Activated CD4-positive, alpha-beta memory T cell treated with anti-CD3 and anti-CD28 coated beads, Interleukin-2, amount 10 ng/mL, durations not matched to agents 7 days and 5 days (primary cell): ENCODE results near the gene TIGD2. TPM values are rescaled to one million over a fixed set of nuclear protein-coding genes. Genes with fewer than 3 reads are reported as not detected.

Experiments
- CTCF ChIA-PET: fragments of 350-600 bp; sonication (Branson Sonifier 250); formaldehyde crosslinking; loops from one replicate; lab custom pipeline; 2021; ENCODE audit warnings: antibody characterized with exemption, inconsistent platforms; lab: Charles Lee
- POLR2A ChIA-PET: fragments of 350-600 bp; sonication (Branson Sonifier 250); formaldehyde crosslinking; loops from one replicate; lab custom pipeline; 2021; ENCODE audit warnings: antibody characterized with exemption; lab: Charles Lee
- DNase-seq: peaks from one replicate; pipeline ENCODE4 v3.0.0-alpha.2; 2020
- H3K27ac Mint-ChIP-seq: one replicate; pipeline ENCODE4 v1.8.0; 2021; ENCODE audit warnings: mild to moderate bottlenecking, mixed read lengths
- H3K27me3 Mint-ChIP-seq: one replicate; pipeline ENCODE4 v1.8.0; 2021; ENCODE audit warnings: mixed read lengths
- H3K36me3 Mint-ChIP-seq: one replicate; pipeline ENCODE4 v1.8.0; 2021; ENCODE audit warnings: low read depth, mixed read lengths
- H3K4me1 Mint-ChIP-seq: one replicate; pipeline ENCODE4 v1.8.0; 2021; ENCODE audit warnings: mixed read lengths
- H3K4me3 Mint-ChIP-seq: one replicate; pipeline ENCODE4 v1.8.0; 2021; ENCODE audit warnings: mild to moderate bottlenecking, mixed read lengths
- H3K9me3 Mint-ChIP-seq: one replicate; pipeline ENCODE4 v1.8.0; 2021; ENCODE audit warnings: mixed read lengths
- total RNA-seq, 2 experiments: library from RNA; stranded (reverse); gene quantifications; one replicate each; pipeline ENCODE4 v1.2.3, GENCODE V29; 2021

The TIGD2 gene
- total RNA-seq, 2 experiments from 2014 or later: 3.9 to 4.7 TPM

DNA sequence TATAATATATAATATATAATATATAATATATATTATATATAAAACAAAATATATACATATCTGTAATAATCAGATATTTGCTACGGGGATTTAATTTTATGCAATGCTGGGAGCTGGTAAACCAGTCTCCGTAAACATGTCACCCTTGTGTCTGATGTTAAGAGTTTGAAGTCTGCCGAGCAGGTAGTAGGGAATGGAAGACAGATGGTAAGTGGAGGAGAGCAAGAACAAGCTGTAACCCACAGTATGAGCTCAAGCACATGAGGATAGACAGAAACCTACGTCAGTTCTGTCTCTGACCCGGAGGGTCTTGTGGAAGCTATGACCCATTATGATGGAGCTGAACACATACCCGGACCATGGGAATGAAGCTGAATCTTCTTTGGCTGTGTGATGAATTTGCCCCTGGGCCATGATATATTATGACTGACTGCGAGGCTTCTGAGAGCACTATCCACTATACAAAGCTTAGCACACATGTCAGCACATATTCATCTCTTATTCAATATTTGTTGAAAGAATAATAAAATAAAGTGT lies 46.2 kb downstream of the TIGD2 start:
- no peaks in the 10 kb centered on the region for H3K9me3 Mint-ChIP-seq
- CTCF ChIA-PET: no interaction called here

DNA sequence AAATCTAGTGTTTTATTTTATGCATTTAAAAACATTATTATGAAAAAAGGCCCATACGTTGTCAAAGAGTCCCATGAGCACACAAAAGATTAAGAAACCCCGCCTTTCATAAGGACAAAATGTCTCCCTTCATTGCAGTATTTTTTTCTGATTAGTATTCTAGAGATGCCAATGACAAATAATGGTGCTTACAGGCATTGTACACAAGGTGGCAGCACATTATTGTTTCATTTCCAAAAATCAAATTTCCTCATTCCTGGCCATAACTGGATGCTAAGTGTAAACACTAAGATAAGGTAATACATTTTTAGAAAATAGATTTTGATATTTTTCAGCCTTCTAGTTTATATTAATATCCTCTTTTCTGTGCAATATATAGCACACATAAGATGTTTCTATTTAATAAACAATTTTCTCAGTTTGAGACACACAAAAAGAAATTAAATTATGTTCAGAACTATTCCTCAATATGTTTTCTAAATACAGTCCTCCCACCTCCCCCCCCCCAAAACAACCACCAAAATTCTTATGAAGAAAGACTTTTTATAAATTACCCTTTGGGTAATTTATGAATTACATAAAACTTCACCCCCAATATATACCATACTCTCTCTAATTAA lies 47.7 kb downstream of the TIGD2 start:
- Mint-ChIP-seq H3K27ac (no peak overlapping the region), H3K4me1 (no peaks in the 10 kb centered on the region), H3K36me3 (no peaks in the 10 kb centered on the region), H3K27me3 (peaks cover 1% of the 10 kb centered on the region), H3K4me3 (no peak overlapping the region), H3K9me3 (no peaks in the 10 kb centered on the region)
- ChIA-PET CTCF (interaction anchor here (0.6 to 0.7 kb wide), 3 partner anchors 25 to 321 kb away, joined by 3 to 5 read pairs (median 3); no protein-coding TSS in a partner anchor), POLR2A (no interaction called here)
- no peak for DNase-seq

More for the DNA sequence above, 46.2 kb downstream of the TIGD2 start:
- Mint-ChIP-seq H3K4me1 (no peaks in the 10 kb centered on the region), H3K27me3 (peaks cover 4% of the 10 kb centered on the region), H3K27ac (no peak overlapping the region), H3K4me3 (no peak overlapping the region), H3K36me3 (no peaks in the 10 kb centered on the region)
- POLR2A ChIA-PET: no interaction called here
- DNase-seq: no peak

DNA sequence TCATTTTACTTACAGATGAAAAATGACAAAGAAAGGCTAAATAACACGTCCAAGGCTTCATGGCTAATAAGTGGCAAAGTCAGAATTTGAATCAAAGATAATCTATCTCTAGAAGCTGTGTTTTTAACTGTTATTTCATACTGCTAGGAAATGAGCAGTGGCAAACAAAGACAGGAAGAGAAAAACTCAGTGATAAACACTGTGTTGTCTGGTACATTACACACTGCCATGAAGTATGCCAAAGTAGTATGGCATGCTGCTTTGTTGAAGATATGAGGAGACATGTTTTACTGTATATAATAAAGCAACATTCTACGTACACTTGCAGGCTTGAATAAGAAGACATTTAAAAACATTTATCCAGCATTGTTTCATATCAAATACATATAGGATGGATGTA lies 49.5 kb downstream of the TIGD2 start:
- POLR2A ChIA-PET: no interaction called here
- Mint-ChIP-seq H3K36me3 (no peaks in the 10 kb centered on the region), H3K27ac (no peak overlapping the region), H3K9me3 (no peaks in the 10 kb centered on the region), H3K4me1 (no peaks in the 10 kb centered on the region), H3K27me3 (peaks cover 2% of the 10 kb centered on the region), H3K4me3 (no peak overlapping the region)
- DNase-seq: no peak
- CTCF ChIA-PET: interaction anchor here (1.1 kb wide), 1 partner anchor 66 kb away, joined by 3 read pairs; no protein-coding TSS in a partner anchor

DNA sequence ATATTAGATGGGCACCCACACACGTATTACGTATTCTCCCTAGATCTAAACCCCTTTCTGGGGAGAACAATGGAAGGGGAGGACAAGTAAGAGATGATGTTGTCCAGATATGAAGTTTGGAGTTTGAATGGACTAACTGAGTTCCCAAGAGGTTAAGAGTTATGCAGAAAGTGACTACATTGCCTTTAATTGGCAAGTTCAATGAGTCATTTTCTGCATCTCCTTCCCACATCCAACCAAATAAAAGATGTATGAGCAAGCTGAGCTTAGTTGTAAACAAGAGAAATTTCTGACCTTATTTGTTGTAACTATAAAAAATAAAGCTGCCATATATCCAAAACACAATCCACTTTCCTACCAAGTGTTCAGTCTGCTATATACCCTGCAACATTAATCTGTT lies 50.5 kb downstream of the TIGD2 start:
- Mint-ChIP-seq H3K27me3 (peaks cover 8% of the 10 kb centered on the region), H3K4me3 (no peak overlapping the region), H3K27ac (no peak overlapping the region), H3K4me1 (no peaks in the 10 kb centered on the region), H3K9me3 (no peaks in the 10 kb centered on the region), H3K36me3 (no peaks in the 10 kb centered on the region)
- ChIA-PET POLR2A (no interaction called here), CTCF (interaction anchor here (0.6 kb wide), 1 partner anchor 9 kb away, joined by 3 read pairs; no protein-coding TSS in a partner anchor)
- no peak for DNase-seq

DNA sequence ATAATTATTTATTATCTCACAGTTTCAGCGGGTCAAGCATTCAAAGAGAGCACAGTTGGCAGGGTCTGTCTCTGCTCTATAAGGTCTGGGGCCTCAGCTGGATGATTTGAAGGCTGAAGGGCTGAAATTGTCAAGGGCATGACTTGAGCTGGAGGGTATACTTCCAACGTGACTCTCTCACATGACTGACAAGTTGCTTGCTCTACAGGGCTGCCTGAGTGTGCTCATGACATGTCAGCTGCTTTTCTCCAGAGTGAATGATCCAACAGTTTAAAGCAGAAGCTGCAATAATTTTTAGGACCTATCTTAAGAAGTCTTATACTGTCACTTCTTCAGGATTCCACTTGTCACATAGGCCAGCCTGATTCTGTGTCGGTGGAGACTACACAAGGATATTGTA lies 51.2 kb downstream of the TIGD2 start:
- H3K4me1 Mint-ChIP-seq: no peaks in the 10 kb centered on the region
- no peaks in the 10 kb centered on the region for H3K36me3 Mint-ChIP-seq
- CTCF ChIA-PET: interaction anchor here (0.6 to 1.9 kb wide), 2 partner anchors 10 to 272 kb away, joined by 3 to 6 read pairs; no protein-coding TSS in a partner anchor

DNA sequence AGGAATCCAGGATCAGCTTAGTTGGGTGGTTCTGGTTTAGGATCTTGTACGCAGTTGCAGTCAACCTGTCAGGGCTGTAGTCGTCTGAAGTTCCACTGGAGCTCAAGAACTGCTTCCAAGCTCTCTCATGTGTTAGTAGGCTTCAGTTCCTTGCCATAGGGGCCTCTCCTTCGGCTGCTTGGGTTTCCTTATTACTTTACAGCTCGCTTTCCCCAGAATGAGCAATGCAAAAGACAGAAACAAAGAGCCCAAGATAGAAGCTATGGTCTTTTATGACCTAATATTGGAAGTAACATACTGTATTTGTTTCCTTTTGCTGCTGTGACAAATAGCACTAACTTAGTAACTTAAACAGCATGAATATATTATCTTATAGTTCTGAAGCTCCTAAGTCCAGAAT lies 51.7 kb downstream of the TIGD2 start:
- no peak overlapping the region for H3K27ac Mint-ChIP-seq
- no peak for DNase-seq
- POLR2A ChIA-PET: interaction anchor here (0.6 to 1.4 kb wide), 2 partner anchors 137 to 334 kb away, joined by 3 to 4 read pairs; no protein-coding TSS in a partner anchor
- CTCF ChIA-PET: interaction anchor here (0.7 to 1.9 kb wide), 4 partner anchors 10 to 272 kb away, joined by 3 to 6 read pairs (median 4); no protein-coding TSS in a partner anchor
- no peaks in the 10 kb centered on the region for H3K9me3 Mint-ChIP-seq
- H3K4me3 Mint-ChIP-seq: no peak overlapping the region
- H3K27me3 Mint-ChIP-seq: peaks cover 7% of the 10 kb centered on the region
- H3K4me1 Mint-ChIP-seq: no peaks in the 10 kb centered on the region
- H3K36me3 Mint-ChIP-seq: no peaks in the 10 kb centered on the region

More for the DNA sequence above, 51.2 kb downstream of the TIGD2 start:
- Mint-ChIP-seq H3K9me3 (no peaks in the 10 kb centered on the region), H3K4me3 (no peak overlapping the region), H3K27ac (no peak overlapping the region), H3K27me3 (peaks cover 8% of the 10 kb centered on the region)
- DNase-seq: no peak
- POLR2A ChIA-PET: interaction anchor here (1.4 kb wide), 1 partner anchor 138 kb away, joined by 4 read pairs; no protein-coding TSS in a partner anchor

DNA sequence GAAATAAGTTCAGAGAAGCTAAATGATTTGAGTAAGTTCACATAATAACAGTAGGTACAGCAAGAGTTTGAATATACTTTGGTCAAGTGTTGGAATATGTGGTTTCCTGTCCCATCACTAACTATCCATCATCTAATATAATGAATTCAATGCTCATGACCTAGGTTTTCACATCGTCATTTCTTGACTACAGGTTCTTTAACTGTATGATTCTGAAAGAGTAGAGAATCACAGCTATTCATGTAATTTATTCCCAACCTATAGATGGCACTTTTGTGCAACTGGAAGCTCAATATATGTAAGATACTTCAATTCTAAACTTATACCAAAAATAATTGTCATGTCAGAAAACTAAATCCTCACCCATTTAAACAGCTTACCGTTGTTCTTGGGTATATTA lies 53.1 kb downstream of the TIGD2 start:
- Mint-ChIP-seq H3K27ac (no peak overlapping the region), H3K27me3 (peaks cover 7% of the 10 kb centered on the region), H3K4me1 (no peaks in the 10 kb centered on the region), H3K4me3 (no peak overlapping the region), H3K9me3 (no peaks in the 10 kb centered on the region), H3K36me3 (no peaks in the 10 kb centered on the region)
- no peak for DNase-seq
- CTCF ChIA-PET: interaction anchor here (0.6 to 1.9 kb wide), 3 partner anchors 18 to 383 kb away, joined by 3 to 6 read pairs (median 3); no protein-coding TSS in a partner anchor
- POLR2A ChIA-PET: no interaction called here

Other genes starting within 250 kb of the TIGD2 start
- 10 to 100 TPM in 1 of 2 experiments, 1 to 10 TPM in 1; 9.5 to 10.1 TPM for gene FAM13A, start 54.3 kb upstream of the TIGD2 start, total RNA-seq
- gene GPRIN3, start 196.3 kb downstream of the TIGD2 start, total RNA-seq: 100 to 1,000 TPM; 102 to 106 TPM